AG10803 (cell line): ENCODE results near the gene CPNE8.

Source experiments
- DNase-seq: peaks from one replicate; pipeline ENCODE4 v3.0.0; 2010; ENCODE audit warnings: low read depth
- H3K4me3 ChIP-seq: 2 replicates; pipeline ENCODE4 v1.5.1; 2011; ENCODE audit warnings: mild to moderate bottlenecking, low read length, control low read depth
- TF ChIP-seq, protein P1 (sequence below): conservative IDR thresholded peaks from 2 replicates; pipeline ENCODE4 v1.5.1; 2011; ENCODE audit warnings: mild to moderate bottlenecking, low read length, control low read depth, inconsistent platforms

Gene CPNE8

GRCh38 chr12:38809832-38810231 is 95.6 kb downstream of the CPNE8 start:
- DNase-seq = no peak
- TF ChIP-seq, protein P1, sequence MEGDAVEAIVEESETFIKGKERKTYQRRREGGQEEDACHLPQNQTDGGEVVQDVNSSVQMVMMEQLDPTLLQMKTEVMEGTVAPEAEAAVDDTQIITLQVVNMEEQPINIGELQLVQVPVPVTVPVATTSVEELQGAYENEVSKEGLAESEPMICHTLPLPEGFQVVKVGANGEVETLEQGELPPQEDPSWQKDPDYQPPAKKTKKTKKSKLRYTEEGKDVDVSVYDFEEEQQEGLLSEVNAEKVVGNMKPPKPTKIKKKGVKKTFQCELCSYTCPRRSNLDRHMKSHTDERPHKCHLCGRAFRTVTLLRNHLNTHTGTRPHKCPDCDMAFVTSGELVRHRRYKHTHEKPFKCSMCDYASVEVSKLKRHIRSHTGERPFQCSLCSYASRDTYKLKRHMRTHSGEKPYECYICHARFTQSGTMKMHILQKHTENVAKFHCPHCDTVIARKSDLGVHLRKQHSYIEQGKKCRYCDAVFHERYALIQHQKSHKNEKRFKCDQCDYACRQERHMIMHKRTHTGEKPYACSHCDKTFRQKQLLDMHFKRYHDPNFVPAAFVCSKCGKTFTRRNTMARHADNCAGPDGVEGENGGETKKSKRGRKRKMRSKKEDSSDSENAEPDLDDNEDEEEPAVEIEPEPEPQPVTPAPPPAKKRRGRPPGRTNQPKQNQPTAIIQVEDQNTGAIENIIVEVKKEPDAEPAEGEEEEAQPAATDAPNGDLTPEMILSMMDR = no peak
- no peak overlapping the region for H3K4me3 ChIP-seq

DNA sequence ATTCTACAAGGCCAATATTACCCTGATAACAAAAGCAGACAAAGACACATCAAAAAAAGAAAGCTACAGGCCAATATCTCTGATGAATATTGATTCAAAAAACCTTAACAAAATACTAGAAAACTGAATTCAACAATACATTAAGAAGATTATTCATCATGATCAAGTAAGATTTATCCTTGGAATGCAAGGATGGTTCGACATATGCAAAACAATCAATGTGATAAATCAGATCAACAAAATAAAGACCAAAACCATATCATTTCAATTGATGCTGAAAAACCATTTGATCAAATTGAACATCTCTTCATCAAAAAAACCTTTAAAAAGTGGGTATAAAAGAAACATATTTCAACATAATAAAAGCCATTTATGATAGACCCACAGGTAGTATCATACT is 117.3 kb downstream of the CPNE8 start:
- TF ChIP-seq, protein P1 = no peak
- no peak overlapping the region for H3K4me3 ChIP-seq
- DNase-seq = no peak

DNA sequence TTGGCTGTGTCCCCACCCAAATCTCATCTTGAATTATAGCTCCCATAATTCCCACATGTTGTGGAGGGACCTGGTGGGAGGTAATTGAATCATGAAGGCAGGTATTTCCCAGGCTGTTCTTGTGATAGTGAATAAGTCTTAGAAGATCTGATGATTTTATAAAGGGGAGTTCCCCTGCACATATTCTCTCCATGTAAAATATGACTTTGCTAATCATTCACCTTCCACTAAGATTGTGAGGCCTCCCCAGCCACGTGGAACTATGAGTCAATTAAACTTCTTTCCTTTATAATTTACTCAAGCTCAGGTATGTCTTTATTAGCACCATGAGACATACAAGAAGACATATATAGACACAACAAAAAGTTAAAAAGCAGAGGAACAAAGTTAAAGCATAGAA is 120.0 kb downstream of the CPNE8 start:
- H3K4me3 ChIP-seq = no peak overlapping the region
- DNase-seq = no peak
- TF ChIP-seq, protein P1 = no peak

- TF ChIP-seq, protein P1 = no peak
- no peak overlapping the region for H3K4me3 ChIP-seq
- no peak for DNase-seq
Observed at GRCh38 chr12:38783304-38783703, 122.1 kb downstream of the CPNE8 start.

GRCh38 chr12:38782359-38782758 is 123.0 kb downstream of the CPNE8 start:
- no peak for DNase-seq
- TF ChIP-seq, protein P1 = no peak
- H3K4me3 ChIP-seq = no peak overlapping the region

DNA sequence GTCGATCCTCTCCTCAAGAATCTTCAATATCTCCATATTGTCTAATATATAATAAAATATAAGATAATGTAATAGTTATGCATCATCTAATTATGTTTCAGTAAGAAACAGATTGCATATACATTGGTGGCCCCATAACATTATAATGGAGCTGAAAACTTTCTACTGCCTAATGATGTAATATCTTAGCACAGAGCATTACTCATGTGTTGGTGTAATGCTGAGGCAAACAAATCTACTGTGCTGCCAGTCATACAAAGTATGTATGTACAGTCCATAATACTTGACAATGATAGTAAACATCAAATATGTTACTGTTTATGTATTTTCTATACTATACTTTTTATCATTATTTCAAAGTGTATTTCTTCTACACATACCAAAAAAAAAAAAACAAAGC is 128.7 kb downstream of the CPNE8 start:
- no peak for DNase-seq
- no peak overlapping the region for H3K4me3 ChIP-seq
- TF ChIP-seq, protein P1 = no peak

- TF ChIP-seq, protein P1 = no peak
- DNase-seq = no peak
- no peak overlapping the region for H3K4me3 ChIP-seq
Observed at GRCh38 chr12:38775457-38775856, 129.9 kb downstream of the CPNE8 start.
